Upper lobe of left lung (tissue), 4 donors: ENCODE data around the gene SLC46A1.
"Not testable (repeated sequence)": the region's sequence is repeated elsewhere in the genome, so short reads cannot be mapped to it uniquely, and the experiment has no call there.

Source experiments
- EP300 ChIP-seq, 4 donors: sonication (generic); formaldehyde crosslinking; IDR thresholded peaks; one replicate each; pipeline ENCODE4 v1.5.1; 2017; ENCODE audit warnings: antibody characterized with exemption in 4 of 4, control low read depth in 2 of 4
- TF ChIP-seq, protein P1 (sequence below), 6 experiments: fragments of 450-650 bp in 4 of 6; fragments of 200-600 bp in 2 of 6; sonication (generic) in 2 of 6; IDR thresholded peaks; one replicate each; pipeline ENCODE4 v1.5.1; 2016 to 2019; ENCODE audit warnings: antibody characterized with exemption in 6 of 6

DNA sequence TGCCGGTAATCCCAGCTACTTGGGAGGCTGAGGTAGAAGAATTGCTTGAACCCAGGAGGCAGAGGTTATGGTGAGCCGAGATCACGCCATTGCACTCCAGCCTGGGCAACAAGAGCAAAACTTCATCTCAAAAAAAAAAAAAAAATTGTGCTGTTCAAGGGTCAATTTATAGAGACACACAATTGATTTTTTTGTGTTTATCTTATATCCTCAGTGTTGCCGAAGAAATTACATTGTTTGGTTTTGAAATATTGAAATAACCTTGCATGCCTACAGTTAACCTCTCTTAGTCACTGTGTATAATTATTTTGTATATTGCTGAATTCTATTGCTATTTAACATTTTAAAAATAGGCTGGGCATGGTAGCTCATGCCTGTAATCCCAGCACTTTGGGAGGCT, 22.0 kb upstream of the SLC46A1 start:
- TF ChIP-seq, protein P1, sequence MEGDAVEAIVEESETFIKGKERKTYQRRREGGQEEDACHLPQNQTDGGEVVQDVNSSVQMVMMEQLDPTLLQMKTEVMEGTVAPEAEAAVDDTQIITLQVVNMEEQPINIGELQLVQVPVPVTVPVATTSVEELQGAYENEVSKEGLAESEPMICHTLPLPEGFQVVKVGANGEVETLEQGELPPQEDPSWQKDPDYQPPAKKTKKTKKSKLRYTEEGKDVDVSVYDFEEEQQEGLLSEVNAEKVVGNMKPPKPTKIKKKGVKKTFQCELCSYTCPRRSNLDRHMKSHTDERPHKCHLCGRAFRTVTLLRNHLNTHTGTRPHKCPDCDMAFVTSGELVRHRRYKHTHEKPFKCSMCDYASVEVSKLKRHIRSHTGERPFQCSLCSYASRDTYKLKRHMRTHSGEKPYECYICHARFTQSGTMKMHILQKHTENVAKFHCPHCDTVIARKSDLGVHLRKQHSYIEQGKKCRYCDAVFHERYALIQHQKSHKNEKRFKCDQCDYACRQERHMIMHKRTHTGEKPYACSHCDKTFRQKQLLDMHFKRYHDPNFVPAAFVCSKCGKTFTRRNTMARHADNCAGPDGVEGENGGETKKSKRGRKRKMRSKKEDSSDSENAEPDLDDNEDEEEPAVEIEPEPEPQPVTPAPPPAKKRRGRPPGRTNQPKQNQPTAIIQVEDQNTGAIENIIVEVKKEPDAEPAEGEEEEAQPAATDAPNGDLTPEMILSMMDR (IDR thresholded peaks at IDR 0.05) = not testable (repeated sequence)
- not testable (repeated sequence) for TF ChIP-seq EP300 (IDR thresholded peaks at IDR 0.05)
